HL-60 (cell line): ENCODE results near the gene TMEM208.
A peak's percentile ranks its signal among the peaks of the same experiment; 100 is the strongest.

Experiments
- DNase-seq, 2 experiments: peaks; one replicate each; pipeline ENCODE4 v3.0.0-alpha.2; 2010 to 2020; ENCODE audit warnings: low read depth in 1 of 2, low spot score in 1 of 2
- H3K27ac ChIP-seq: fragments of 250-450 bp; sonication (Bioruptor Pico); replicated peaks from 2 replicates; pipeline ENCODE4 v1.5.1; 2020; ENCODE audit warnings: mild to moderate bottlenecking, moderate library complexity
- H3K27me3 ChIP-seq: fragments of 250-450 bp; sonication (Bioruptor Pico); 2 replicates; pipeline ENCODE4 v1.5.1; 2021; ENCODE audit warnings: mild to moderate bottlenecking, moderate library complexity; ENCODE audit not compliant: insufficient read depth, poor library complexity, severe bottlenecking
- H3K4me3 ChIP-seq: replicated peaks from 2 replicates; pipeline ENCODE4 v1.5.1; 2011; ENCODE audit warnings: mild to moderate bottlenecking, control low read depth, low read length; ENCODE audit not compliant: insufficient read depth
- CTCF ChIP-seq: IDR thresholded peaks from one replicate; pipeline ENCODE4 v1.5.1; 2011; ENCODE audit warnings: low read length, control low read depth, inconsistent platforms; ENCODE audit not compliant: insufficient read depth
- GABPA ChIP-seq: IDR thresholded peaks from 2 replicates; pipeline ENCODE4 v1.6.1; 2012; ENCODE audit warnings: low read depth
- POLR2AphosphoS5 ChIP-seq: IDR thresholded peaks from 2 replicates; pipeline ENCODE4 v1.6.1; 2012; ENCODE audit warnings: low read depth
- REST ChIP-seq: IDR thresholded peaks from 2 replicates; pipeline ENCODE4 v1.6.1; 2012; ENCODE audit warnings: low read depth; ENCODE audit not compliant: insufficient replicate concordance
- SPI1 ChIP-seq: IDR thresholded peaks from 2 replicates; pipeline ENCODE4 v1.6.1; 2012; ENCODE audit warnings: low read depth, mild to moderate bottlenecking, borderline replicate concordance

TMEM208 gene

GRCh38 chr16:67235816-67236562, 9.1 kb downstream of the TMEM208 start:
- Histone ChIP-seq H3K4me3 (no peak overlapping the region), H3K27me3 (no peaks in the 10 kb centered on the region), H3K27ac (peak overlapping the region; percentile 7)
- DNase-seq, result peak in 1 of 2 experiments; percentile 31
- TF ChIP-seq GABPA (no peak), SPI1 (no peak), CTCF (no peak), REST (no peak), POLR2AphosphoS5 (no peak)

GRCh38 chr16:67236563-67237395, 9.8 kb downstream of the TMEM208 start:
- TF ChIP-seq POLR2AphosphoS5 (no peak), REST (no peak), GABPA (no peak), CTCF (no peak), SPI1 (no peak)
- Histone ChIP-seq H3K27ac (no peak overlapping the region; the same call in 1 of the 2 replicates), H3K27me3 (no peaks in the 10 kb centered on the region), H3K4me3 (no peak overlapping the region)
- DNase-seq, result peak in 1 of 2 experiments; percentile 73

GRCh38 chr16:67237396-67238277, 10.7 kb downstream of the TMEM208 start:
- TF ChIP-seq CTCF (no peak), GABPA (no peak), POLR2AphosphoS5 (no peak), REST (no peak), SPI1 (no peak)
- no peak for DNase-seq
- H3K4me3 ChIP-seq, result no peak overlapping the region
- H3K27ac ChIP-seq, result no peak overlapping the region
- H3K27me3 ChIP-seq, result no peaks in the 10 kb centered on the region
